Measurements from ENCODE around the gene COQ3.

The COQ3 gene, protein sequence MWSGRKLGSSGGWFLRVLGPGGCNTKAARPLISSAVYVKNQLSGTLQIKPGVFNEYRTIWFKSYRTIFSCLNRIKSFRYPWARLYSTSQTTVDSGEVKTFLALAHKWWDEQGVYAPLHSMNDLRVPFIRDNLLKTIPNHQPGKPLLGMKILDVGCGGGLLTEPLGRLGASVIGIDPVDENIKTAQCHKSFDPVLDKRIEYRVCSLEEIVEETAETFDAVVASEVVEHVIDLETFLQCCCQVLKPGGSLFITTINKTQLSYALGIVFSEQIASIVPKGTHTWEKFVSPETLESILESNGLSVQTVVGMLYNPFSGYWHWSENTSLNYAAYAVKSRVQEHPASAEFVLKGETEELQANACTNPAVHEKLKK

DNA sequence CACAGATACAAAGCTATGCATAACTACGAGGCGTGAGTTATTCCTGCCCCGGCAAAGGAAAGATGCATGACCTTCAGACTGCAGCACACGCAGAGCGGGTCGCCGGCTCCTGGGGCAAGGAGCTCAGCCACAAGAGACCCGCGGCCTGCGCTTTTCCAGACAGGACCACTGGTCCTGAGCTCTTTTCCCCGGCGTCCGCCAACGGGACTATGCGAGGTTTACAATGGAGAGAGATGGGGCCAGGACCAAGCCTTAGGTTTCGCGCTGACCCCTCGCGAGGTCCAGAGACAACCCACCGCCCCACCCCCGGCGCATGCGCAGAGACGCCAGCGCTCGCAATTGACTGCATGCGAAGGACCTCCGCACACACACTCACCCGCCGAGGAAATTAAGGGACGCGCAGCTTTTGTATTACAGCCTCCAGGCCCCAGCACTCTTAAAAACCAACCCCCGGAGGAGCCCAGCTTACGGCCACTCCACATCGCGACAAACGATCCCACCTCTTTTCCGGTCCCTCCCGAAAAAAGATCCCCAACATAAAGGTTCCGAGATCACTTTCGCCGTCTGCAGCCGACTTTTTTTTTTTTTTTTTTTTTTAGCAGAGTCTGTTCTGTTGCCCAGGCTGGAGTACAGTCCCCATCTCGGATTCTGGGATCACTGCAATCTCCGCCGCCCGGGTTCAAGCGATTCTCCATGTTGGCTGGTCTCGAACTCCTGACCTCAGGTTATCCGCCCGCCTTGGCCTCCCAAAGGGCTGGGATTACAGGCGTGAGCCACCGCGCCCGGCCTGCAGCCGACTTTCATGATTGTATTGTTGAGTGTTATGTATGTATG, at the start of gene COQ3:
TSS of gene COQ3 (minus strand) at position 498 of the 834 bp plus-strand sequence. CDS start at position 482, 16 bp downstream.
- Histone ChIP-seq H2AFZ (ENCODE audit: low read depth, low read length, severe bottlenecking) (peak within 1 kb of the TSS; percentile 90), H3K4me2 (ENCODE audit: low read depth, low read length, poor library complexity, severe bottlenecking) (peak within 1 kb of the TSS; percentile 96), H3K9me2 (replicated peaks; ENCODE audit: insufficient read depth, low read length) (no peaks in the 10 kb centered on the region), H3F3A (ENCODE audit: insufficient read depth) (peaks cover 34% of the 10 kb centered on the region), H3K79me2 (ENCODE audit: insufficient read depth, low read length) (peaks cover 20% of the 10 kb centered on the region), H3K9ac (ENCODE audit: low read length) (peak within 1 kb of the TSS; percentile 70), H4K20me1 (ENCODE audit: low read depth, low read length) (no peaks in the 10 kb centered on the region), H3K9me3 (ENCODE audit: insufficient read depth, low read length) (no peaks in the 10 kb centered on the region), H3K27me3 (ENCODE audit: low read length) (no peaks in the 10 kb centered on the region), H3K36me3 (ENCODE audit: low read length) (peaks cover 14% of the 10 kb centered on the region; the same call in 1 of the 2 replicates), H3K27ac (ENCODE audit: low read depth, low read length) (peak within 1 kb of the TSS; percentile 84), H3K4me3 (ENCODE audit: insufficient read depth, low read length, poor library complexity, severe bottlenecking) (peak within 1 kb of the TSS; percentile 76)
- no peak for TF ChIP-seq EZH2phosphoT487 (conservative IDR thresholded peaks at IDR 0.05; ENCODE audit: low read length)
- TF ChIP-seq, protein P1, sequence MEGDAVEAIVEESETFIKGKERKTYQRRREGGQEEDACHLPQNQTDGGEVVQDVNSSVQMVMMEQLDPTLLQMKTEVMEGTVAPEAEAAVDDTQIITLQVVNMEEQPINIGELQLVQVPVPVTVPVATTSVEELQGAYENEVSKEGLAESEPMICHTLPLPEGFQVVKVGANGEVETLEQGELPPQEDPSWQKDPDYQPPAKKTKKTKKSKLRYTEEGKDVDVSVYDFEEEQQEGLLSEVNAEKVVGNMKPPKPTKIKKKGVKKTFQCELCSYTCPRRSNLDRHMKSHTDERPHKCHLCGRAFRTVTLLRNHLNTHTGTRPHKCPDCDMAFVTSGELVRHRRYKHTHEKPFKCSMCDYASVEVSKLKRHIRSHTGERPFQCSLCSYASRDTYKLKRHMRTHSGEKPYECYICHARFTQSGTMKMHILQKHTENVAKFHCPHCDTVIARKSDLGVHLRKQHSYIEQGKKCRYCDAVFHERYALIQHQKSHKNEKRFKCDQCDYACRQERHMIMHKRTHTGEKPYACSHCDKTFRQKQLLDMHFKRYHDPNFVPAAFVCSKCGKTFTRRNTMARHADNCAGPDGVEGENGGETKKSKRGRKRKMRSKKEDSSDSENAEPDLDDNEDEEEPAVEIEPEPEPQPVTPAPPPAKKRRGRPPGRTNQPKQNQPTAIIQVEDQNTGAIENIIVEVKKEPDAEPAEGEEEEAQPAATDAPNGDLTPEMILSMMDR (IDR thresholded peaks at IDR 0.05; ENCODE audit: insufficient read depth, low read length, poor library complexity, severe bottlenecking), result no peak

DNA sequence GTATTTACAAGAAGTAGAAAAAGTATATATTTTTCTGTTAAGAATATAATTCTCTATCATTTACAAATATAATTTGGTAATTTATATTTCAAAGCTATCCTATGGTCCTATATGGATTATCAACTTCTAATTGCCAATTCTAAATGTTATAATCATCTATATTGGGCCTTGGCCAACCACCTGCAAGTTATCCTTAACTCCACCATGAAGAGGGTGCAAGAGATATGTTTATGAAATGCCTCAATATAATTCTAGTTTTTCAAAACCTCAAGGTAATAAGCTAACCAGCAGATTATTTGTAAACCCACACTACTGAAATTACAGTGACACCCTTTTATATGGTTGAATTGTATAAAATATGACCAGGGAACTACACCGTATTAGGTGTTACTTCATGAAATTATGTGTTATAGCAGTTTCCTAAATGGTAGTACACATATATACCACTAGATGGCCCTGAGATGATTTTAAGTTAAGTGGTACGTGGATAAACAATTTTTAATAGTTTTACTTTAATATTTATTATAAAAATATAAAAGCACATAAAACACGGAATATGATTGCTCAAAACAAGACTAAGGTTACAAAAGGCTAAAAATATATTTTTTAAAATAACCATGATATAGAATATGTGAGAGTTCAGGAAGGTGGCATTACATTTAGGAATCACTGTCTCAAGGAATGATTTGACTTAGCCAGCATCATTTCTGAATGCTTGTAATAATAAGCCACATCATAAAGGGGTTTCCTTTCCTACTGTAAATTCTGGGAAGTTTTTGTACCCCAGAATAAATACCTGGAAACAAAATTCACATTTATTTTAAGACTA, 40.9 kb upstream of the COQ3 start:
- H3K36me3 ChIP-seq (ENCODE audit: low read length), result peaks cover 4% of the 10 kb centered on the region; the same call in 1 of the 2 replicates
- H3F3A ChIP-seq (ENCODE audit: insufficient read depth), result peaks cover 22% of the 10 kb centered on the region
- TF ChIP-seq, protein P1 (IDR thresholded peaks at IDR 0.05; ENCODE audit: insufficient read depth, low read length, poor library complexity, severe bottlenecking), result peak; percentile 35
- no peak for TF ChIP-seq EZH2phosphoT487 (conservative IDR thresholded peaks at IDR 0.05; ENCODE audit: low read length)
- H3K79me2 ChIP-seq (ENCODE audit: insufficient read depth, low read length), result no peaks in the 10 kb centered on the region
- H3K4me3 ChIP-seq (ENCODE audit: insufficient read depth, low read length, poor library complexity, severe bottlenecking), result no peak overlapping the region
- H3K9me3 ChIP-seq (ENCODE audit: insufficient read depth, low read length), result no peaks in the 10 kb centered on the region
- H3K4me2 ChIP-seq (ENCODE audit: low read depth, low read length, poor library complexity, severe bottlenecking), result no peak overlapping the region
- H3K9ac ChIP-seq (ENCODE audit: low read length), result no peak overlapping the region
- no peaks in the 10 kb centered on the region for H3K9me2 ChIP-seq (replicated peaks; ENCODE audit: insufficient read depth, low read length)
- no peak overlapping the region for H3K27ac ChIP-seq (ENCODE audit: low read depth, low read length)
- no peaks in the 10 kb centered on the region for H4K20me1 ChIP-seq (ENCODE audit: low read depth, low read length)
- no peak overlapping the region for H2AFZ ChIP-seq (ENCODE audit: low read depth, low read length, severe bottlenecking)
- H3K27me3 ChIP-seq (ENCODE audit: low read length), result no peaks in the 10 kb centered on the region

DNA sequence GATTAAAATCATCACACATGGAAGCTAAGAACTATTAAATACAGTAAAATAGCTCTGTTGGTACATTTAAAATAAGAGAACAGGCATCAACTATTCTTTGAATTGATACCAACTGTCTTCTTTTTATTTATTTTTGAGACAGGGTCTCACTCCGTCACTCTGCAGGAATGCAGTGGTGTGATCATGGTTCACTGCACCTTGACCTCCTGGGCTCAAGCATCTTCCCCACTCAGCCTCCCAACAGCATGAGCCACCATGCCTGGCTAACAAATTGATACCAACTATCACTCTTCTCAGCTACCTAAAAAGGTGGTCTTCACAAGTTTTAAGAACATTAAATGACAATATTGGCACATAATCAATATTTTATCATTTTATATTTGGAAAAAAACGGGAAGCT, 38.9 kb upstream of the COQ3 start:
- no peak overlapping the region for H3K4me3 ChIP-seq (ENCODE audit: insufficient read depth, low read length, poor library complexity, severe bottlenecking)
- H4K20me1 ChIP-seq (ENCODE audit: low read depth, low read length), result no peaks in the 10 kb centered on the region
- no peak overlapping the region for H3K27ac ChIP-seq (ENCODE audit: low read depth, low read length)
- H3F3A ChIP-seq (ENCODE audit: insufficient read depth), result peaks cover 22% of the 10 kb centered on the region
- H3K9ac ChIP-seq (ENCODE audit: low read length), result no peak overlapping the region
- H3K27me3 ChIP-seq (ENCODE audit: low read length), result no peaks in the 10 kb centered on the region
- no peak overlapping the region for H2AFZ ChIP-seq (ENCODE audit: low read depth, low read length, severe bottlenecking)
- peaks cover 3% of the 10 kb centered on the region; the same call in 1 of the 2 replicates for H3K79me2 ChIP-seq (ENCODE audit: insufficient read depth, low read length)
- H3K9me2 ChIP-seq (replicated peaks; ENCODE audit: insufficient read depth, low read length), result no peaks in the 10 kb centered on the region
- H3K9me3 ChIP-seq (ENCODE audit: insufficient read depth, low read length), result no peaks in the 10 kb centered on the region
- no peak overlapping the region for H3K4me2 ChIP-seq (ENCODE audit: low read depth, low read length, poor library complexity, severe bottlenecking)
- no peaks in the 10 kb centered on the region; the same call in 1 of the 2 replicates for H3K36me3 ChIP-seq (ENCODE audit: low read length)
- TF ChIP-seq EZH2phosphoT487 (conservative IDR thresholded peaks at IDR 0.05; ENCODE audit: low read length), result no peak
- TF ChIP-seq, protein P1 (IDR thresholded peaks at IDR 0.05; ENCODE audit: insufficient read depth, low read length, poor library complexity, severe bottlenecking), result no peak

Measured in SU-DHL-6 (cell line).